ENCODE data around the gene TEDC2.
"Not testable (repeated sequence)": the region's sequence is repeated elsewhere in the genome, so short reads cannot be mapped to it uniquely, and the experiment has no call there.

The TEDC2 gene

GRCh38 chr16:2459647-2460390 is at the start of gene TEDC2:
TSS of gene TEDC2 (plus strand) at chr16:2460109. CDS start at chr16:2460145, 36 bp downstream.
- peak; percentile 90 to 96 for DNase-seq (ENCODE audit: low read depth in 2 of 2)

GRCh38 chr16:2415085-2415484 is 44.8 kb upstream of the TEDC2 start:
- DNase-seq (ENCODE audit: low read depth in 2 of 2) = no peak

- DNase-seq (ENCODE audit: low read depth in 2 of 2) = no peak
Observed at GRCh38 chr16:2420035-2420434, 39.9 kb upstream of the TEDC2 start.

- no peak for DNase-seq (ENCODE audit: low read depth in 2 of 2)
Observed at GRCh38 chr16:2422123-2422867, 37.6 kb upstream of the TEDC2 start.

- DNase-seq (ENCODE audit: low read depth in 2 of 2) = no peak
Observed at GRCh38 chr16:2424061-2425007, 35.6 kb upstream of the TEDC2 start.

- no peak for DNase-seq (ENCODE audit: low read depth in 2 of 2)
Observed at GRCh38 chr16:2425008-2425518, 34.8 kb upstream of the TEDC2 start.

GRCh38 chr16:2425825-2426430 is 34.0 kb upstream of the TEDC2 start:
- DNase-seq (ENCODE audit: low read depth in 2 of 2) = no peak

GRCh38 chr16:2426941-2427361 is 33.0 kb upstream of the TEDC2 start:
- no peak for DNase-seq (ENCODE audit: low read depth in 2 of 2)

GRCh38 chr16:2427526-2427925 is 32.4 kb upstream of the TEDC2 start:
- no peak for DNase-seq (ENCODE audit: low read depth in 2 of 2)

- DNase-seq (ENCODE audit: low read depth in 2 of 2) = no peak
Observed at GRCh38 chr16:2428051-2428783, 31.7 kb upstream of the TEDC2 start.

GRCh38 chr16:2428784-2429033 is 31.2 kb upstream of the TEDC2 start:
- no peak for DNase-seq (ENCODE audit: low read depth in 2 of 2)

- peak; percentile 97 for DNase-seq (ENCODE audit: low read depth in 2 of 2)
Observed at GRCh38 chr16:2429034-2429770, 30.7 kb upstream of the TEDC2 start, which contains the start of gene CCNF. TSS of gene CCNF (plus strand) at chr16:2429447. CDS start at chr16:2429482, 35 bp downstream.

- DNase-seq (ENCODE audit: low read depth in 2 of 2) = no peak
Observed at GRCh38 chr16:2429771-2430663, 29.9 kb upstream of the TEDC2 start.

GRCh38 chr16:2432286-2432685 is 27.6 kb upstream of the TEDC2 start:
- DNase-seq (ENCODE audit: low read depth in 2 of 2) = no peak

GRCh38 chr16:2432801-2433505 is 27.0 kb upstream of the TEDC2 start:
- no peak for DNase-seq (ENCODE audit: low read depth in 2 of 2)

GRCh38 chr16:2435236-2435635 is 24.7 kb upstream of the TEDC2 start:
- DNase-seq (ENCODE audit: low read depth in 2 of 2) = not testable (repeated sequence)

- no peak for DNase-seq (ENCODE audit: low read depth in 2 of 2)
Observed at GRCh38 chr16:2436110-2436509, 23.8 kb upstream of the TEDC2 start.

GRCh38 chr16:2437032-2437790 is 22.7 kb upstream of the TEDC2 start:
- DNase-seq (ENCODE audit: low read depth in 2 of 2) = no peak

All from stimulated activated CD8-positive, alpha-beta memory T cell treated with anti-CD3 and anti-CD28 coated beads, Interleukin-2, amount 100 ng/mL, for 1 hour (primary cell).